HCT116 (cell line): ENCODE measurements around the gene RNF126. TPM values are rescaled to one million over a fixed set of nuclear protein-coding genes. Genes with fewer than 3 reads are reported as not detected.

Experiments used
- ATAC-seq: fragments of 200-7000 bp; cut with Tn5 transposase; 2 replicates; pipeline ENCODE4 v1.9.1; 2020; ENCODE audit warnings: mild to moderate bottlenecking, moderate library complexity
- BruUV-seq: library from RNA; stranded (reverse); fragments of 400-500 nt; replicated peaks from 2 replicates; lab custom pipeline; 2021; lab: Mats Ljungman, UMichigan
- CTCF ChIA-PET: fragments of 300-600 bp; sonication (Branson Sonifier 250); formaldehyde crosslinking; loops from one replicate; lab custom pipeline; 2021; ENCODE audit warnings: antibody characterized with exemption; lab: Charles Lee
- POLR2A ChIA-PET: fragments of 300-600, 350-600 bp; sonication (Branson Sonifier 250); formaldehyde crosslinking; loops from one replicate; lab custom pipeline; 2021; ENCODE audit warnings: antibody characterized with exemption; lab: Charles Lee
- RAD21 ChIA-PET, 2 experiments: fragments of 300-600 bp; sonication (Branson Sonifier 250); formaldehyde crosslinking; loops; one replicate each; lab custom pipeline; 2023; ENCODE audit warnings: low total read pairs in 2 of 2; ENCODE audit not compliant: uncharacterized antibody in 2 of 2, unreplicated experiment in 2 of 2, low non-redundant PET in 1 of 2; lab: Charles Lee
- DNase-seq: peaks from one replicate; pipeline ENCODE4 v3.0.0-alpha.2; 2010; ENCODE audit warnings: low read depth, low spot score
- H2AFZ ChIP-seq: fragments of 200-600 bp; shearing (Covaris generic), sonication (generic); 2 replicates; pipeline ENCODE4 v1.6.1; 2017; ENCODE audit warnings: low read depth, mixed run types, mixed read lengths, antibody characterized with exemption, low read length; ENCODE audit not compliant: poor library complexity, severe bottlenecking
- H3K27ac ChIP-seq: 2 replicates; pipeline ENCODE4 v1.5.1; 2012; ENCODE audit warnings: low read depth, low read length
- H3K27me3 ChIP-seq: fragments of 200-600 bp; sonication (generic); 2 replicates; pipeline ENCODE4 v1.6.1; 2016; ENCODE audit warnings: mixed run types, low read length, mixed read lengths; ENCODE audit not compliant: insufficient read depth
- H3K36me3 ChIP-seq, 2 experiments: fragments of 200-500 bp in 1 of 2; fragments of 200-600 bp in 1 of 2; sonication (Bioruptor generic) in 1 of 2; sonication (generic) in 1 of 2; 2 replicates each; pipeline versions ENCODE4 v1.5.1 to v1.6.1; 2014 to 2016; ENCODE audit warnings: low read length in 2 of 2, inconsistent platforms in 1 of 2, mixed read lengths in 1 of 2, mixed run types in 1 of 2; ENCODE audit not compliant: insufficient read depth in 2 of 2, control insufficient read depth in 1 of 2
- H3K4me1 ChIP-seq, 2 experiments: fragments of 200-600 bp in 1 of 2; sonication (generic) in 1 of 2; 2 replicates each; pipeline versions ENCODE4 v1.5.1 to v1.6.1; 2012 to 2017; ENCODE audit warnings: low read length in 2 of 2, inconsistent platforms in 1 of 2, mild to moderate bottlenecking in 1 of 2, mixed read lengths in 1 of 2, mixed run types in 1 of 2, moderate library complexity in 1 of 2; ENCODE audit not compliant: insufficient read depth in 2 of 2, control insufficient read depth in 1 of 2
- H3K4me2 ChIP-seq: fragments of 200-600 bp; sonication (generic); 2 replicates; pipeline ENCODE4 v1.6.1; 2017; ENCODE audit warnings: mixed run types, low read length, mixed read lengths
- H3K4me3 ChIP-seq, 2 experiments: fragments of 200-600 bp in 1 of 2; sonication (generic) in 1 of 2; replicated peaks in 1 of 2; 2 replicates each; pipeline ENCODE4 v1.5.1; 2011 to 2016; ENCODE audit warnings: low read length in 2 of 2, control low read depth in 1 of 2, low read depth in 1 of 2, mild to moderate bottlenecking in 1 of 2, mixed read lengths in 1 of 2, mixed run types in 1 of 2
- H3K79me2 ChIP-seq: fragments of 200-600 bp; sonication (generic); 2 replicates; pipeline ENCODE4 v1.6.1; 2017; ENCODE audit warnings: mild to moderate bottlenecking, mixed run types, low read length, moderate library complexity, mixed read lengths; ENCODE audit not compliant: insufficient read depth
- H3K9ac ChIP-seq: fragments of 200-600 bp; sonication (generic); 2 replicates; pipeline ENCODE4 v1.6.1; 2016; ENCODE audit warnings: low read length, mixed read lengths
- H3K9me2 ChIP-seq: fragments of 200-600 bp; sonication (generic), shearing (Covaris generic); 2 replicates; pipeline ENCODE4 v1.6.1; 2017; ENCODE audit warnings: mixed run types, mild to moderate bottlenecking, moderate library complexity; ENCODE audit not compliant: insufficient read depth
- H3K9me3 ChIP-seq, 2 experiments: fragments of 200-500 bp in 1 of 2; fragments of 200-600 bp in 1 of 2; sonication (Bioruptor generic) in 1 of 2; sonication (generic) in 1 of 2; 2 replicates each; pipeline ENCODE4 v1.6.1; 2014 to 2017; ENCODE audit warnings: low read length in 2 of 2, mixed read lengths in 2 of 2, inconsistent platforms in 1 of 2, low read depth in 1 of 2, mild to moderate bottlenecking in 1 of 2, mixed run types in 1 of 2, moderate library complexity in 1 of 2; ENCODE audit not compliant: control insufficient read depth in 1 of 2, insufficient read depth in 1 of 2
- H4K20me1 ChIP-seq: fragments of 200-600 bp; sonication (generic), shearing (Covaris generic); 2 replicates; pipeline ENCODE4 v1.6.1; 2017; ENCODE audit warnings: mixed run types, mild to moderate bottlenecking, moderate library complexity; ENCODE audit not compliant: insufficient read depth
- CEBPB ChIP-seq: IDR thresholded peaks from 2 replicates; pipeline ENCODE4 v1.6.1; 2012; ENCODE audit warnings: low read depth
- EGR1 ChIP-seq: IDR thresholded peaks from 2 replicates; pipeline ENCODE4 v1.6.1; 2012; ENCODE audit warnings: low read depth
- POLR2AphosphoS5 ChIP-seq: IDR thresholded peaks from 2 replicates; pipeline ENCODE4 v1.6.1; 2011; ENCODE audit warnings: mild to moderate bottlenecking, low read depth, low read length, moderate library complexity
- RAD21 ChIP-seq: IDR thresholded peaks from 2 replicates; pipeline ENCODE4 v1.6.1; 2012; ENCODE audit warnings: low read depth, mild to moderate bottlenecking
- TCF7L2 ChIP-seq: IDR thresholded peaks from 2 replicates; pipeline ENCODE4 v1.7.0; 2011; ENCODE audit warnings: borderline replicate concordance, inconsistent platforms; ENCODE audit not compliant: insufficient read depth, insufficient read length; ENCODE audit errors: extremely low read depth
- intact Hi-C: fragments of 100-400 bp; cut with micrococcal nuclease; formaldehyde crosslinking; loops from 2 replicates; pipeline ENCODE4 v1.10.0; 2022
- total RNA-seq: library from RNA; stranded (reverse); gene quantifications from one replicate; pipeline ENCODE4 v1.2.1, GENCODE V29; 2021; ENCODE audit not compliant: unreplicated experiment
- TF ChIP-seq, protein P1 (sequence below): IDR thresholded peaks from 2 replicates; pipeline ENCODE4 v1.6.1; 2012
- TF ChIP-seq, protein P2 (sequence below): IDR thresholded peaks from 2 replicates; pipeline ENCODE4 v1.6.1; 2012

The RNF126 gene
- total RNA-seq, 1 experiment from 2014 or later, result 93.8 TPM

DNA sequence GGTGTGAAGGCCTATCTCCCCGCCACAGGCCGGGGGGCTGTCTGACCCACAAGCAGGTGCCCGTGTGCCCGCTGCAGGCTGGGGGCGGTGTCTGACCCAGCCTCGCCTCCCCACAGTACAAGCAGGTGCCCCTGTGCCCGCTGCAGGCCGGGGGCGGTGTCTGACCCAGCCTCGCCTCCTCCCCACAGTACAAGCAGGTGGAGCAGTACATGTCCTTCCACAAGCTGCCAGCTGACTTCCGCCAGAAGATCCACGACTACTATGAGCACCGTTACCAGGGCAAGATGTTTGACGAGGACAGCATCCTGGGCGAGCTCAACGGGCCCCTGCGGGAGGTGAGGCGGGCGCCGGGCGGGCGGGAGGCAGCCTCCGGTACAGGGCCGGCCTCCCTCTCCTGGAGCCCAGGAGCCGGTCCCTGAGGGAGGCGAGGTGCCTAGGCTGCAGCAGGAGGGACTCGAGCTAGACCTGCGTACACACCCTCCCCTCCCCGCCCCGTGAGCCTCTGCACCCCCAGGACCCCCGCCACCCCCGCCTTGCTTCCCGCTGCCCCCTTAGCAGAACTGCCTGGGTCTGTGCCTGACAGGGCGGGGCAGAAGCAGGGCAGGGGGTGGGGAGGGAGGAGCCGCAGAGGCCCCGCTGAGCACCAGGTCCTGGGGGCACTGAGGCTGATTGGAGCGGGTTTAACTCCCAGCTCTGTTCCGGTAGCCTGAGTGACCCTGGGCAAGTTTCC lies 52.8 kb downstream of the RNF126 start:
- Histone ChIP-seq H2AFZ (no peak overlapping the region), H3K4me2 (no peak overlapping the region), H3K79me2 (no peaks in the 10 kb centered on the region), H4K20me1 (no peaks in the 10 kb centered on the region), H3K9me3 (no peaks in the 10 kb centered on the region), H3K36me3 (peaks cover 0 to 6% of the 10 kb centered on the region in 2 experiments; a peak in 1 of 4 replicates), H3K9ac (no peak overlapping the region), H3K27ac (no peak overlapping the region), H3K27me3 (no peaks in the 10 kb centered on the region), H3K4me1 (peaks cover 8 to 11% of the 10 kb centered on the region in 2 experiments; a peak in 3 of 4 replicates), H3K9me2 (no peaks in the 10 kb centered on the region), H3K4me3 (no peak overlapping the region)
- ChIA-PET POLR2A (no interaction called here), CTCF (no interaction called here), RAD21 (no interaction called here)
- no peak for ATAC-seq
- TF ChIP-seq EGR1 (no peak), RAD21 (no peak), POLR2AphosphoS5 (no peak), CEBPB (no peak), TCF7L2 (no peak)
- TF ChIP-seq, protein P1, sequence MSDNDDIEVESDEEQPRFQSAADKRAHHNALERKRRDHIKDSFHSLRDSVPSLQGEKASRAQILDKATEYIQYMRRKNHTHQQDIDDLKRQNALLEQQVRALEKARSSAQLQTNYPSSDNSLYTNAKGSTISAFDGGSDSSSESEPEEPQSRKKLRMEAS, result no peak
- intact Hi-C loops, result no loop called here
- no peak for DNase-seq
- no TSS peak for BruUV-seq

DNA sequence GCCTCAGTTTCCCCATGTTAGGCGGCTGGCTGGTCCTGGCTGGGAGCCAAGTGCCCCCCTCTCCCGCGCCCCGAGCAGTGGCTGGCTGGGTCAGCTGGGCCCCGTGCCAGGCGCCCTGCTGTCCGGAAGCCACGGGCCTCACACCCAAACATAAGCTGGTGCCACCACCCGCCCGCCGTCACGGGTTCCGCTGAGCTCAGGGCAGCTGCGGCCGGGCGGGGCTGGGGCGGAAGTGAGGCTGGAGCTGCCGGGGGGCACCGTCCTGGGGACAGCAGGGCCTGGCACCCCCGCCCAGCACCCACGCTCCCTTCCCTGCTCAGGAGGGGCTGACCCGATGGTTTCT lies 54.0 kb downstream of the RNF126 start:
- no TSS peak for BruUV-seq
- Histone ChIP-seq H3K9me2 (no peaks in the 10 kb centered on the region), H3K27ac (peak overlapping the region; percentile 21; the same call in 1 of the 2 replicates), H3K4me3 (no peak overlapping the region), H3K4me2 (peak overlapping the region; percentile 27), H3K9ac (no peak overlapping the region), H3K9me3 (no peaks in the 10 kb centered on the region), H3K36me3 (no peaks in the 10 kb centered on the region), H3K4me1 (peaks cover 8 to 11% of the 10 kb centered on the region in 2 experiments; a peak in 3 of 4 replicates), H3K79me2 (no peaks in the 10 kb centered on the region), H2AFZ (no peak overlapping the region), H3K27me3 (no peaks in the 10 kb centered on the region), H4K20me1 (no peaks in the 10 kb centered on the region)
- intact Hi-C loops, result no loop called here
- ChIA-PET CTCF (no interaction called here), RAD21 (no interaction called here), POLR2A (no interaction called here)
- TF ChIP-seq, protein P2, sequence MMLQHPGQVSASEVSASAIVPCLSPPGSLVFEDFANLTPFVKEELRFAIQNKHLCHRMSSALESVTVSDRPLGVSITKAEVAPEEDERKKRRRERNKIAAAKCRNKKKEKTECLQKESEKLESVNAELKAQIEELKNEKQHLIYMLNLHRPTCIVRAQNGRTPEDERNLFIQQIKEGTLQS, result no peak
- TF ChIP-seq TCF7L2 (peak; percentile 78), POLR2AphosphoS5 (peak; percentile 32; the same call in 1 of the 2 replicates)
- peak; percentile 53 for ATAC-seq
- no peak for DNase-seq
